Measurements from ENCODE around the gene NOLC1.

The NOLC1 gene

GRCh38 chr10:102122450-102122849 is 29.7 kb upstream of the NOLC1 start:
- DNase-seq = no peak

GRCh38 chr10:102123223-102123622 is 29.0 kb upstream of the NOLC1 start:
- DNase-seq = no peak

- DNase-seq = no peak
Measured at GRCh38 chr10:102131286-102132170, 20.7 kb upstream of the NOLC1 start.

GRCh38 chr10:102132193-102132562 is 20.0 kb upstream of the NOLC1 start:
- DNase-seq = no peak

GRCh38 chr10:102132563-102133372 is 19.4 kb upstream of the NOLC1 start, which contains the start of gene PPRC1:
Gene PPRC1 (plus strand): TSS chr10:102133040. CDS start chr10:102133069, 29 bp downstream.
- DNase-seq = peak; percentile 94

GRCh38 chr10:102133373-102134195 is 18.6 kb upstream of the NOLC1 start:
- DNase-seq = peak; percentile 53

GRCh38 chr10:102134416-102134815 is 17.8 kb upstream of the NOLC1 start:
- no peak for DNase-seq

GRCh38 chr10:102135956-102136526 is 16.1 kb upstream of the NOLC1 start:
- no peak for DNase-seq

- DNase-seq = no peak
Measured at GRCh38 chr10:102139281-102140110, 12.7 kb upstream of the NOLC1 start.

- DNase-seq = no peak
Measured at GRCh38 chr10:102140218-102140617, 12.0 kb upstream of the NOLC1 start.

- DNase-seq = no peak
Measured at GRCh38 chr10:102140913-102141540, 11.2 kb upstream of the NOLC1 start.

- DNase-seq = no peak
Measured at GRCh38 chr10:102141583-102142107, 10.5 kb upstream of the NOLC1 start.

- DNase-seq = no peak
Measured at GRCh38 chr10:102146971-102147428, 5.2 kb upstream of the NOLC1 start.

- no peak for DNase-seq
Measured at GRCh38 chr10:102147561-102147960, 4.6 kb upstream of the NOLC1 start.

GRCh38 chr10:102148275-102148674 is 3.9 kb upstream of the NOLC1 start:
- DNase-seq = no peak

GRCh38 chr10:102150970-102151773 is 1.0 kb upstream of the NOLC1 start:
- DNase-seq = no peak

GRCh38 chr10:102152545-102152890 is 329 bp downstream of the NOLC1 start:
- DNase-seq = no peak

- DNase-seq = no peak
Measured at GRCh38 chr10:102153093-102153620, 968 bp downstream of the NOLC1 start.

- DNase-seq = no peak
Measured at GRCh38 chr10:102154466-102155116, 2.4 kb downstream of the NOLC1 start.
